Inferior parietal cortex (tissue), 1 donor: ENCODE data around the gene SRPX2.

Source experiments
- DNase-seq: peaks from one replicate; pipeline ENCODE4 v3.0.0-alpha.2; 2016; ENCODE audit errors: extremely low spot score

Gene SRPX2, protein sequence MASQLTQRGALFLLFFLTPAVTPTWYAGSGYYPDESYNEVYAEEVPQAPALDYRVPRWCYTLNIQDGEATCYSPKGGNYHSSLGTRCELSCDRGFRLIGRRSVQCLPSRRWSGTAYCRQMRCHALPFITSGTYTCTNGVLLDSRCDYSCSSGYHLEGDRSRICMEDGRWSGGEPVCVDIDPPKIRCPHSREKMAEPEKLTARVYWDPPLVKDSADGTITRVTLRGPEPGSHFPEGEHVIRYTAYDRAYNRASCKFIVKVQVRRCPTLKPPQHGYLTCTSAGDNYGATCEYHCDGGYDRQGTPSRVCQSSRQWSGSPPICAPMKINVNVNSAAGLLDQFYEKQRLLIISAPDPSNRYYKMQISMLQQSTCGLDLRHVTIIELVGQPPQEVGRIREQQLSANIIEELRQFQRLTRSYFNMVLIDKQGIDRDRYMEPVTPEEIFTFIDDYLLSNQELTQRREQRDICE

DNA sequence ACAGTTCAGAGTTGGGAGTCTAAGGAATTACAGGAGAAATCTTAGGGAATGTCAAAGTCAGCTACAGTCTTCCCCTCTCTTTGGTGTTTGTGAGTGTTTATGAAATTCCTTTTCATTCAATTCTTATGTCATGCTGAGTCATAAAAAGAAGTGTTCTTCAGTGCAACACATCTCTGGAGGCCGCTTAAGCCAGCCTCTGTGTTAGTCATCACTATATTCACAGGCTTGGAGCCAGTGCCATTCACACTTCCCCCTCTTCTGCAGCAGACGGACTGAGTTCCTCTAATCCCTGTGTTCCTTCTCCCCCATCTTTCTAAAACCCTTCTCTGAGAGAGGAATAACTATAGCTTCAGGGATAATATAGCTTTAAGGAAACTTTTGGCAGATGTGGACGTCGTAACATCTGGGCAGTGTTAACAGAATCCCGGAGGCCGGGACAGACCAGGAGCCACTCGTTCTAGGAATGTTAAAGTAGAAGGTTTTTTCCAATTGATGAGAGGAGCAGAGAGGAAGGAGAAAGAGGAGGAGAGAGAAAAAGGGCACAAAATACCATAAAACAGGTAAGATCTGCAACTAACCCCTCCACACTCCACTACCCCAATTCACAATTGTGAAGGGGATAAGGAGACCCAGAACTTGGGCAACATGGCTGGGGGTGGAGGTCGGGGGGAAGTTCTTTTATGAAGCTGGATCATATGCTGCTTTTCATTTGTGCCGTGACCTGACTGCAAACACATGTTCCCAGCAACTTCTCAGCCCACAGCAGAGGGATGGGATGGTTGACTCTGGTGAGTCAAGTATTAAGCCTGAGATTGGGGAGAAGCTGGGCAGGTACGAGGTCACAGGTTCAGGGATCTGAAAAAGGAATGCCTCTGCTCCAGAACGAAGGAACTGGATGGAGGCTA lies at the start of gene SRPX2:
Gene SRPX2 (plus strand): TSS at position 244 of the 905 bp plus-strand sequence. CDS start 2,124 bp downstream, outside the sequence.
- peak; percentile 15 for DNase-seq

DNA sequence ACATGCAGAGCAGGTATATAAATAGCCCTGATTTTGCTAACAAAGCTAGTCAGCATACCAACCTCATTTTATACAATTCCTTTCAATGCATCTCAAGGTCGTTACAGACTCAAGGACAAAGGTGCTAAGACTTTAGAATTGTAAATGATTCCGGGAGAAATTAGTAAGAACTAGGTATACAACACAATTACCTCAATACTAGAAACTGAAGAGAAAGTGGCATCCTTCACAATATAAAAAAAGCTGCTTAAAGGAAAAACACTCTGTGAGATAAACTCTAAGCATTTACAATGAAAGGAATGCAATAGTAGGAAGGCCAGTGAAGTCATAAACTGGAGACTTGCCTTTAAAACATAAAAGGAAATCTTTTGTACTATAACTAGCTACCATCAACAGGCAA lies 47.4 kb upstream of the SRPX2 start:
- no peak for DNase-seq

DNA sequence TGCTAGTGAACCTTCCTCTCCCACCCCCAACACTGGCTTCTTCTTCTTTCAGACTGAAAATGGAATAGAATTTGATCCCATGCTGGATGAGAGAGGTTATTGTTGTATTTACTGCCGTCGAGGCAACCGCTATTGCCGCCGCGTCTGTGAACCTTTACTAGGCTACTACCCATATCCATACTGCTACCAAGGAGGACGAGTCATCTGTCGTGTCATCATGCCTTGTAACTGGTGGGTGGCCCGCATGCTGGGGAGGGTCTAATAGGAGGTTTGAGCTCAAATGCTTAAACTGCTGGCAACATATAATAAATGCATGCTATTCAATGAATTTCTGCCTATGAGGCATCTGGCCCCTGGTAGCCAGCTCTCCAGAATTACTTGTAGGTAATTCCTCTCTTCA lies 44.5 kb upstream of the SRPX2 start:
- DNase-seq = no peak

DNA sequence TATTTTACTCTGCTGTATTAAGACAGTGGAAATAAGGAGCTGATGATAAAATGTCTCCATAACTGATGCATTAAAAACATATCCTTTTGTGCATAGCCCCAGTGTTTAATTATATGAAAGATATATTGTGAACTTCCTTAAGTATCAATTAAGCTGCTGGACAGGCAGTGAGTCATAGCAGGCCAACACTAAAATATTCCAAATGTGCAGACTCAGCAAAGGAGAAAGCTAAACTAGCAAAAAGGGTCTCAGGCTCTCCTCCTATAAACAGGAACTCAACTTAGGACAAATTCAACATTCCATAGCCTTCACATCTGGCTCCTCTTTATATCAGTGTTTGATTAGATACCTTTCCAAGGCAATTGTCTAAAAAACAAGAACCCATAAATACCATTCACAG lies 43.7 kb upstream of the SRPX2 start:
- no peak for DNase-seq

DNA sequence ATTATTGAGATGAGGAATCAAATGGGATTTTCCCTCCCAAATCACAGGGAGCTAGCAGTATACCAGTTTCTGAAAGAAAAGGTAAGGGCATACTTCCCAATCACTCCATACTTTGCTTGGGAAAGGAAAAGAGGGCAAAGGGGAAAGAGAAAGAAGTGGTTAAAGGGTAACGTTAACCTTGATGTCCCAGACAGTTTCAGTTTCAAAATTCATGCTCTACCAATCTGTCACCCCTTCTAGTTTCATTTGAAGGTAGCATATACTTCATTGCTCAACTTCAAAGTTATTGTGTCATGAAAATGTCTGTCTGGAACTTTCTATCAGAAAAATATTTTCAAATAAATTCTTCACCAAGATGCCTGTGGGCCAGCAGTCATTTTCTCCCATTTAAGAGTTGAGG lies 43.2 kb upstream of the SRPX2 start:
- no peak for DNase-seq

DNA sequence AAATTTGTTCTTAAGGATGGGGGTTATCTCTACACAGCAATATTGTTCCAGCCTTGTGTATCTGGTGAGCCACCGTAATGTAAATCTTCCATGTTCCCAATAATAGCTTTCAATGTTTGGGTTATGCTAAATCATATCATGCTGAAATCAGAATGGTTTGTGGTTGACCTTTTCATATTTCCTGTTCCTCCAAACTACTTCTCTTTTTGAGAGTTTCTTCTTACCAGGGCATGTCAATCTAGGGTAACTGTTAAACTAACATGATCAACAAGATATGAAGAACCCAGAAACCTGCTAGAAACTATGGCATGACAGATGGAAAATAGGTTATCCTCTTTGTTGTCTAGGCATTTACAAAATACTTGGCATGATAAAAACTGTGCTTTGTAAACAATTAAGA lies 37.2 kb upstream of the SRPX2 start:
- no peak for DNase-seq

DNA sequence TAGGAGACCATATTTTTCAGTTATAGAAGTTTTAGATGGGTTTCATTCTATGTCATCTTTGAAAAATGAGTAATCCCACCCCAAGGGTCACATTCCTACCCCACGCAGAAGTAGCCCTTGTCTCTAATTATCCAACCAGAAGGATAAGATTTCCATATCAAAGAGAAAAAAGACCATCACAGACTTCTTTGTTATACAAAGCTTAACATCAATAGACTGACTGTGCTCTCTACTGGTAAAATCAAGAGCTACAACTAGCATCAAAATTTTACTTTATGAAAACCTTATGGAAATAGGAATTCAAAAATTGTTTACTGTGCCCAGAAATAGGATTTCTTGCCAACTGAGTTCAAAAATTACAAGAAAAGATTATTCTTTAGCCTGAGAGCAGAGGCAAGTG lies 34.4 kb upstream of the SRPX2 start:
- DNase-seq = no peak

DNA sequence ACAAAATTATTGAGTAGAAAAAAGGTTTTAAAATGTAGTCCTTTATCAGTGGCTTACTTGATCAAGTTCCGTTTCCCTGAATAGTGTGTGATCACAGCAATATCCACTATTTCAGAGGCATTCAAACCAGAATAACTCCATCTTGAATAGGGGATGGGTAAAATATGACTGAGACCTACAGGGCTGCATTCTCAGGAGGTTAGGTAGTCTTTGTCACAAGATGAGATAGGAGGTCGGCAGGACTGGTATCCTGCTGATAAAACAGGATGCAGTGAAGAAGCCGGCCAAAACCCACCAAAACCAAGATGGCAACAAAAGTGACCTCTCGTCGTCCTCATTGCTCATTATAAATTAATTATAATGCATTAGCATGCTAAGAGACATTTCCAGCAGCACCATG lies 32.0 kb upstream of the SRPX2 start:
- no peak for DNase-seq

DNA sequence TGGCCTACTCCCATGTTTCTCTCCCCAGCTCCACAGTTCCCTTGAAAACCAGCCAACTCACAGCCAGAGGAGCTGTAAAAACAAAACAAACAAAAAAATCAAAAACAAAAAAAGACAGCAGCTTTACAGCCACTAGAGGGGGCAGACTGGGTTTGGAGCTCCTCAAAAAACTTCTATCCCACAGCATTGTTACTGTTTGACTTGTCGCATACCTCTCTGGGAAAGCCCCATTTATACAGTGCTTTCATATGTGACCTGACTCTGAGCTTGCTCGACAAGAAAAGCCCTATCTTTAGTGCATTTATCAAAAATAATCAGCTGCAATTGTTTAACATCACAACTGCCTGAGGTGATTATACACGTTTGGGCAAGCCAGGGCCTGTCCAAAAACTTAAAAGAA lies 29.0 kb upstream of the SRPX2 start:
- DNase-seq = no peak

DNA sequence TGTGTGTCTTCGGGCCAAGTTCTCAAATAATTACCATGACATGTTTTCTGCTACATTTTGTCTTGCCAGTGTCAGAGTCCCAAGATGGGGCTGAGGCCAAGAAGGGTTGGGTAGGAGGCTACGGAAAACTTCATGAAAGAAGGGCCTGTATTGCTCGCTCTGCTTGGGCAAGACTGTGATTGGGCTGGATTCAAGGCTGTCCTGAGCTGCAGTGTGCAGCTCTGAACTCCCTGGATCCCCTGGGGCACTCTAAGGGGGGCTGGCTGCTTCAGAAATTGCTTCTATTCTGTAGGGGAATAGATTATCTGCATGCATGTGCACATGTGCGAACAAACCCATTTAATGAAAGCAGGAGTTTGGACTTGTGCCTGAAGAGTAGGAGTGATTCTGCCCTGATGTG lies 21.0 kb upstream of the SRPX2 start:
- DNase-seq = no peak

DNA sequence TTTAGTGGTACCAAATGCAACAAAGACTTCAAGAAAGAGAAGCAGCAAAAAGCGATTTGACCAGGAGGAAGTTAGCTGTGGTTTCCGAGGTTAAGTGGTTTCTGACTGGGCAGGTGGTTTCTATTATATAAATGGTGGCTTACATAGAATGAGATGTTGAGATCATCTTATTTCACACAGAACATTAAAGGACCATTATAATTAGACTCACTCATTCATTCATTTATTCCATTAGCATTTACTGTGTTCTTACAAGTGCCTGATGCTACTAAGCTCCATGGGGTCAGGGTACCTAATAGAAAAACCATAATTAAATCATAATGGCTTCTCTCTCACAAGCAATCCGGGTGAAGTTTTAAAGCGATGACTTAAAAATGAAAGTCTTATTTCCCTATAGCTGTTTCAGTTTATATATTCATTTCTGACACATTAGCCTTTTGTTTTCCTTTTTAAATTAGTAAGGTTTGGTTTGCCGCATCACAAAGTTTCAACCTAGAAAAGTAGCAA lies 18.0 kb upstream of the SRPX2 start:
- DNase-seq = no peak

DNA sequence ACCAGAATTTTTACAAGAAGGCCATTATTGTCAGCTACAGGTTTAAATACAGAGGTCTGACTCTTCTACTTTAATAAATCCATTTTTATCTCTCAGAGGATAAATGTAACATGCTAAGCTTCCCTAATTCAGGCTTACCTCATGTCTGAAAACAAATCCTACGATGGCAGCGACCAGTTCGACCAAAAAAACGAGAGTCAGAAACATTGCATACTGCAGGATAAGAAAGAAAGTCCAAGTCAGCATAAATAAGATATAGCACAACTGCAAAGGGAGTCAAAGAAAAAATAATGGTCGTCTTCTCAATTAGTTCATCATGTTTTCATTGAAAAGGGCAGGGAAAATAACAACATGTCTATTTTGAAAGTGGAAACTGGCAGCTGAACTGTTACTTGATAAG lies 9.0 kb upstream of the SRPX2 start:
- no peak for DNase-seq

DNA sequence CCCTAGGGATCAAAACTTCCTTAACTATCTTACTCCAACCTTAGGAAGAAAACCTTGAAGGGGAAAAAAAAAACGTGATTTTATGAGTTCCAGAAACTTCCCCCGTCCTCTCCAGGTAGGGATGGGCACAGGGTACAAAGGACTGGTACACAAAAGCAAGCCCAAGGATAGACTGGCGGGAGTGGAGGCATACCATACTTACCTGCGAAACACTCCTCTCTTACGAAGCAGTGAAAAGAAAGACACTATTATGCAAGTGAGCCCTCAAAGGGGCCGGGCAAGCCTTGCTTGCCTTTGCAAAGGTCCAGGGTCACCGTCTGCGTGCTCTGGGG lies 8.0 kb upstream of the SRPX2 start:
- no peak for DNase-seq

DNA sequence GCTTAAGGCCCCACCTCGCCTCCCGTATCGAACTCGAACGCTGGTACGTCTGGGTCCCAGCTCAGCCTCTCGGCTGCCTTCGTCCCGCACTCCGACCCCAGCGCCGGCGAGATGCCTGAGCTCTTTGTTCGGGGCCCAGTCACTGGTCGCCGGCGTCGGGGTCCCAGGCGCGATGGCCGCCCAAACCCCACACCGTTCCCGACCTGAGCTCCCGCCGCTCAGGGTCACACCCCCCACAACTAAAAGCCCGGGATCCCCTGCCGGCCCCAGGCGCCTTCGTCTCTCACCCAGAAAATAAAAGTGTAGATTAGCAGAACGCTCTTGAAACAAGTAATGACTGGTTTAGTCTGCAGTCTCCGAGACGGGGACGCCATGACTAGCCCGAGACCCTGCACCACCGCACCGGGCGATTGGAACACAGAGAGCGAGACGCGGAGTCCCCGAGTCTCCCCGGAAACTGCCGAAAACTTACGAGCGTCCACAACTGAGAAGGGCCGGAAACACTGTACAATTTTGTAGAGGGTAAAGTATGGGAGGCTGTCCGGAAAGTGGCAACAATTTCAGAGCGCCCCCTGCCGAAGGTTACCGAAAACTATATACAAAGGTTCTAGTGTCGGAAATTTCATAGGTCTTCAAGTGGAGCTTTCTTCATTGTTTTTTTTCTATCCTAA lies 7.5 kb upstream of the SRPX2 start, which contains the start of gene TSPAN6:
Gene TSPAN6 (minus strand): TSS at position 486 of the 671 bp plus-strand sequence. CDS start 112 bp downstream, at position 374.
- peak; percentile 60 for DNase-seq

DNA sequence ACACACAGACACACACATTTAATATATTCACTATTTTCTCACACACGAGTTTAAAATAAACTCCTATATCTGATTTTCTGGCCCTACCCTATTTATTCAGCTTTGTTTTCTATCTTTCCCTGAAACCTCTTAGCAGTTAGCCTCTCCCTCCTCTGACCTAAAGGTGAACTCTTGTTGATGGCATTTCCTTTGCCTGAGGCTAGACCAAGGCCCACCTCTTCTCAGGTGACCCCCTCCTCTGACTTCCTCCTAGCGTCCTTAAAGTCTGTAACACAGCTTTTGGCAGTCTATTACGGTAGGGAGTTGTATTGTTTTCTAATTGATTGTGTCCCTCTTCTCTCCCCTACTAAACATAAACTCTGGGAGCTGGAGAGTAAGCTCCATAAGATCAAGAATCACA lies 1.7 kb upstream of the SRPX2 start:
- no peak for DNase-seq

DNA sequence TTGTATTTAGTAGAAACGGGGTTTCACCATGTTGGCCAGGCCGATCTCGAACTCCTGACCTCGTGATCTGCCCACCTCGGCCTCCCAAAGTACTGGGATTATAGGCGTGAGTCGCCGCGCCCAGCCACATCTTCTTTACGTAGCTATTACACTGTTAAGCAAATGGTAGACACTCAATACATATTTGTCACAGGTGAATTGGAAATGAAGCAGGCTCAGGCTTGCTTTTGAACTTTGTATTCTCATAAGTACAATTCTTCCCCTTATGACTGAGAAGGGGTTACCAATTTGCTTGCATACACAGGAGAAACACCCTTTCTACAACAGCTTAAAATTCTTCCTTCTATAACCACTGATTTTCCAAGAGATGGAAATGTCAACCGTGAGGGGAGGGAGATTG lies 787 bp upstream of the SRPX2 start:
- no peak for DNase-seq

DNA sequence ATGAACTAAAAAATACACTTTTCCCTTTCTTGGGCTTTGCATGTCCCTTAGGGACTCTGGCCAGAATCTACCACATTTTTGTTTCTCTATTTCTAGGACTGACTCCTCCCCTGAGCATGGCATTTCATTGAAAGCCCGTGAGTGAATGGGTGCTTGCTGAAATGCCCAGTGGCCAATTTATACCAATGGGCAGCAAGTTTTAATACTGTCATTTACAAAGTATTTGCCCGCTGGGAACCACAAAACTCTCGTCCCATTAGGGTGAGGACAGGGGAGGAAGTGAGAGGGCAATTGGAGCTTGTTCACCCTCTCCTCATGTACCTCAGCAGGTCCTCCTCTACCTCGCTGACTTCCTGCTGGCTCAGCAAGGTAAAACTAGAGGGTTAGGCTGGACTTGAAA lies 1.1 kb downstream of the SRPX2 start:
- no peak for DNase-seq

DNA sequence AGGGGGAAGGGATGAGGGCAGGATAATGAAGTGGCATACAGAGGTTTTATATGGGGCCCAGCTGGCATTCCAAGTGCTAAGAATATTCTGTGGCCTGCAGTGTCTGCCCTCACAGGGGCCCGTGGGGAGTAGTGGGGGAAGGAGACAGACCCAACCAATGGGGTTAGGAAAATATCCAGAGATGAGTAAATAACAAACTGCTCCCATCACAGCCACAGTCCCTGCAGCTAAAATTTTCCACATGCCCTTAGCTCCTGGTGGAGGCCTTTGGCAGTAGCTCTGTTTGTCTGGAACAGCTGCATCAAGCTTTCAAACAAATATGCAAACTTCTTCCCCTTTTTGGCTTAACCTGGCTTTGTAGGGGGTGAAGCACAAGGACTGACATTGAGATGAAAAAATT lies 3.1 kb downstream of the SRPX2 start:
- no peak for DNase-seq

DNA sequence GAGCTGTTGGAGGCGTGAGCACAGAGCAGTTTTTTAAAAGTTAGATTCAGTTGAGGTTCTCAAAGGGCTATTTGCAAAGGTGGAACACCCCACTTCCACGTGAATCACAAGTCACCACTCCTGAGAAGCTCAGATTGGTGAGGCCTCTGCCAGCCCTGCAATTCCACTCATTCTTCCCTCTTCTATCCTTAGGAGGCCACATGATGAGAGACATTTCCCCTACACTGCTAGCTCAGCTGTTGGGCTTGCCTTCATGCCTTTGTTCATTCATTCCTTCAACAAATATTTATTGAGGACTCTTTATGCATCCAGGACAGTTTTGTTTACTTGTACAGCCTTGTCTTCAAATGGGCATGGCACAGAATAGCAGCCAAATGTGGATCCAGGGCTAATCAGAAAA lies 3.7 kb downstream of the SRPX2 start:
- DNase-seq = no peak

DNA sequence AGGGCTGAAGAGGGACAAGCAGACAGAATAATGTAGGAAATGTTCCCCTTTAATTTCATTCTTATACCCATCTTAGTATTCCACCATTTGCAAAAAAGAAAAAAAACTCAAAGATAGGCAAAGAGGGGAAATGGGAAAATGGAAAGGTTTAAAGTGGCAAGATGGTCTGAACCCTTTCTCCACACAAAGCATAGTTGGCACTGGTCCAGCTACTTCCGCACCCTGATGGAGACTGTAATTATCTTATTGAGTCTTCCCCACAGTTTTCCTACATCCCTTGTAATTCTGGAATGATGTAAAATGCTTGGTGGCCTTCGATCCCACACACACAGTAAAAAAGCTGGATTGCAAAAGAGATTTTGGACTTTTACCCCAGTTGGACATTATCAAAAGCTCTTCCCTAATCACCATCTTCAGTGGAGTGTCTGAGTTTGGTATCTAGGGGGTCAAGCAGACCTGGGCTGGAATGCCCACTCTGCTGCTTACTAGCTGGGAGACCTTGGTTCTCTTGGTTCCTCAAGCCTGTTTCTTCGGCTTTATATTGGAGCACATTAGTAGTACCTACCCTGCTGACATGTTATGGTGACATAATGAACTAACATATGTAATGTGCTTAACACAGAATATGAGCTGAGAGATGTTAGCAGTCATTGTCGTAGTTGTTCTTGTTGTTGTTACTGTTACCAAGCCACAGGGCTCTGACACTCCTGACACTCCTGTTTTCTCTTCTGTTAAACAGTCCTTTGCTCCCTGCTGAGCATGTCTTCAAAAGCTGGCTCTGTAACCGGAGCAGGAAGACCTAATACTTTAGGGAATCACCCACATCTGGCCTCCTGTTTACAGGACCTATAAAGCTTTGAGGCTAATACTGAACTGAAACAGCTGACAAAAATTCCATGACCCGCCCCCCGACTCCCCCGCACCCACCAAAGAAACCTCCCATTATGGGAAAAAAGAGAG lies 4.7 kb downstream of the SRPX2 start:
- no peak for DNase-seq
